HepG2 (cell line): ENCODE results near the gene STX10. TPM values are rescaled to one million over a fixed set of nuclear protein-coding genes. Genes with fewer than 3 reads are reported as not detected.
A peak's percentile ranks its signal among the peaks of the same experiment; 100 is the strongest.

ENCODE experiments used
- AKNA ChIP-seq: sonication (generic); formaldehyde crosslinking; IDR thresholded peaks from 2 replicates; pipeline ENCODE4 v1.4.0; 2020; ENCODE audit warnings: missing genetic modification reagents, borderline replicate concordance
- ARID2 ChIP-seq: sonication (generic); formaldehyde crosslinking; IDR thresholded peaks from 2 replicates; pipeline ENCODE4 v1.8.1; 2022; ENCODE audit warnings: mild to moderate bottlenecking, missing genetic modification reagents, borderline replicate concordance
- FOXA1 ChIP-seq, 2 experiments: fragments of 450-650 bp in 1 of 2; sonication (generic) in 1 of 2; formaldehyde crosslinking in 1 of 2; IDR thresholded peaks; 2 replicates each; pipeline versions ENCODE4 v1.4.0 to v1.6.1; 2016 to 2020; ENCODE audit warnings: missing genetic modification reagents in 1 of 2
- FOXA3 ChIP-seq: IDR thresholded peaks from 2 replicates; pipeline ENCODE4 v1.6.1; 2016; ENCODE audit warnings: missing genetic modification reagents, missing compliant biosample characterization
- GATAD1 ChIP-seq: IDR thresholded peaks from 2 replicates; pipeline ENCODE4 v1.6.1; 2016; ENCODE audit warnings: missing genetic modification reagents, missing compliant biosample characterization
- GATAD2A ChIP-seq: IDR thresholded peaks from 2 replicates; pipeline ENCODE4 v1.6.1; 2016
- GFI1 ChIP-seq: sonication (generic); formaldehyde crosslinking; IDR thresholded peaks from 2 replicates; pipeline ENCODE4 v1.5.0; 2020; ENCODE audit warnings: missing genetic modification reagents, mild to moderate bottlenecking, borderline replicate concordance
- HNF4A ChIP-seq: sonication (generic); formaldehyde crosslinking; IDR thresholded peaks from 2 replicates; pipeline ENCODE4 v1.4.0; 2020; ENCODE audit warnings: missing genetic modification reagents
- IKZF5 ChIP-seq: IDR thresholded peaks from 2 replicates; pipeline ENCODE4 v1.6.1; 2018; ENCODE audit warnings: missing genetic modification reagents, mild to moderate bottlenecking, missing compliant biosample characterization
- JARID2 ChIP-seq: sonication (generic); formaldehyde crosslinking; IDR thresholded peaks from 2 replicates; pipeline ENCODE4 v1.8.1; 2023; ENCODE audit warnings: missing genetic modification reagents, inconsistent platforms; ENCODE audit not compliant: insufficient replicate concordance
- KDM6A ChIP-seq: IDR thresholded peaks from 2 replicates; pipeline ENCODE4 v1.6.1; 2016; ENCODE audit warnings: low read depth
- MEIS1 ChIP-seq: sonication (generic); formaldehyde crosslinking; IDR thresholded peaks from 2 replicates; pipeline ENCODE4 v1.9.0; 2021; ENCODE audit warnings: mild to moderate bottlenecking, missing genetic modification reagents, moderate library complexity, borderline replicate concordance
- PLRG1 ChIP-seq: fragments of 450-650 bp; conservative IDR thresholded peaks from 2 replicates; pipeline ENCODE4 v1.6.1; 2016
- RARG ChIP-seq: sonication (generic); formaldehyde crosslinking; IDR thresholded peaks from 2 replicates; pipeline ENCODE4 v1.4.0; 2020; ENCODE audit warnings: low read depth, mild to moderate bottlenecking, missing genetic modification reagents
- RCOR2 ChIP-seq: IDR thresholded peaks from 2 replicates; pipeline ENCODE4 v1.6.1; 2016; ENCODE audit warnings: missing biosample characterization, missing genetic modification reagents
- SNAPC2 ChIP-seq: sonication (generic); formaldehyde crosslinking; IDR thresholded peaks from 2 replicates; pipeline ENCODE4 v1.8.1; 2022; ENCODE audit warnings: mild to moderate bottlenecking, missing genetic modification reagents
- TEAD3 ChIP-seq: optimal IDR thresholded peaks from 2 replicates; pipeline ENCODE3; 2016; ENCODE audit warnings: borderline replicate concordance
- ZFX ChIP-seq: sonication (generic); formaldehyde crosslinking; IDR thresholded peaks from 2 replicates; pipeline ENCODE4 v1.4.0; 2020; ENCODE audit warnings: mild to moderate bottlenecking, low read depth, missing genetic modification reagents, moderate library complexity
- ZNF143 ChIP-seq: sonication (generic); formaldehyde crosslinking; IDR thresholded peaks from 2 replicates; pipeline ENCODE4 v1.4.0; 2020; ENCODE audit warnings: missing genetic modification reagents
- ZNF205 ChIP-seq: IDR thresholded peaks from 2 replicates; pipeline ENCODE4 v1.6.1; 2018; ENCODE audit warnings: missing biosample characterization, missing genetic modification reagents
- ZNF550 ChIP-seq: sonication (generic); formaldehyde crosslinking; IDR thresholded peaks from 2 replicates; pipeline ENCODE4 v1.4.0; 2020; ENCODE audit warnings: mild to moderate bottlenecking, missing genetic modification reagents, borderline replicate concordance
- ZNF607 ChIP-seq: sonication (generic); formaldehyde crosslinking; IDR thresholded peaks from 2 replicates; pipeline ENCODE4 v1.5.1; 2020; ENCODE audit warnings: missing genetic modification reagents, mild to moderate bottlenecking, borderline replicate concordance
- ZNF788 ChIP-seq: sonication (generic); formaldehyde crosslinking; IDR thresholded peaks from 2 replicates; pipeline ENCODE4 v1.5.0; 2020; ENCODE audit warnings: mild to moderate bottlenecking, missing genetic modification reagents, borderline replicate concordance
- polyA plus RNA-seq, 8 experiments: library from polyadenylated mRNA; depleted of rRNA in 3 of 8; stranded (reverse) in 7 of 8; unstranded in 1 of 8; fragments of >200 nt; fragmentation: Illumina TruSeq in 4 of 8; extraction: Trizol in 4 of 8; gene quantifications; 2 replicates each; pipeline versions ENCODE4 v1.2.1 to v1.2.3, GENCODE V29; 2011 to 2016; ENCODE audit warnings: low read depth in 4 of 8, missing spikeins in 1 of 8, mixed read lengths in 1 of 8; ENCODE audit not compliant: insufficient read depth in 1 of 8
- total RNA-seq, 5 experiments: library from RNA; depleted of rRNA; stranded (reverse); fragments of >200 nt; fragmentation: Illumina TruSeq; extraction: Trizol; gene quantifications; 2 replicates each; pipeline ENCODE4 v1.2.3, GENCODE V29; 2016; ENCODE audit warnings: low read depth in 1 of 5

Gene STX10
- total and polyA plus RNA-seq, 2 of the 13 experiments (the other 11 are each of a cell fraction or from before 2014, with no cell fraction given) = 47.9 to 66.4 TPM

- TF ChIP-seq GATAD1 (no peak), HNF4A (CRISPR knock-in tag) (peak; percentile 89), ZNF205 (CRISPR knock-in tag) (no peak), ZNF550 (CRISPR knock-in tag) (no peak), GFI1 (0 out of 2 replicates have a peak, but pooled peaks have one; percentile 44), ZNF788 (CRISPR knock-in tag) (0 out of 2 replicates have a peak, but pooled peaks have one; percentile 36), RARG (CRISPR knock-in tag) (no peak), SNAPC2 (peak; percentile 99), RCOR2 (CRISPR knock-in tag) (peak; percentile 32; the same call in 1 of the 2 replicates), KDM6A (CRISPR knock-in tag) (peak; percentile 54), ZNF607 (CRISPR knock-in tag) (no peak), TEAD3 (CRISPR knock-in tag) (peak; percentile 81), ARID2 (CRISPR knock-in tag) (0 out of 2 replicates have a peak, but pooled peaks have one; percentile 17), JARID2 (no peak), PLRG1 (no peak), FOXA3 (CRISPR knock-in tag) (0 out of 2 replicates have a peak, but pooled peaks have one; percentile 22), MEIS1 (CRISPR knock-in tag) (no peak), GATAD2A (CRISPR knock-in tag) (peak; percentile 39; the same call in 1 of the 2 replicates), AKNA (no peak), FOXA1 (IDR thresholded peaks at IDR 0.05) (no peak), FOXA1 (CRISPR knock-in tag; IDR thresholded peaks at IDR 0.05) (peak; percentile 55), IKZF5 (peak; percentile 9), ZFX (CRISPR knock-in tag) (peak; percentile 89), ZNF143 (CRISPR knock-in tag) (peak; percentile 72)
Observed at GRCh38 chr19:13101590-13102415, 48.4 kb downstream of the STX10 start (continued).
